ENCODE data around the gene LIMK2. TPM values are rescaled to one million over a fixed set of nuclear protein-coding genes. Genes with fewer than 3 reads are reported as not detected.

The LIMK2 gene
- total RNA-seq, 1 experiment from 2014 or later = 42.8 TPM

GRCh38 chr22:31290494-31291471 lies 78.7 kb downstream of the LIMK2 start (continued):
- peak; percentile 98 for TF ChIP-seq FOXP4 (CRISPR knock-in tag; IDR thresholded peaks at IDR 0.05)
- peak; percentile 89; the same call in 1 of the 2 replicates for TF ChIP-seq AFF4 (CRISPR knock-in tag; IDR thresholded peaks at IDR 0.05; ENCODE audit: borderline replicate concordance)
- TF ChIP-seq ZNF423 (CRISPR knock-in tag; IDR thresholded peaks at IDR 0.05) = no peak
- TF ChIP-seq GRHL2 (CRISPR knock-in tag; IDR thresholded peaks at IDR 0.05; ENCODE audit: insufficient replicate concordance, severe bottlenecking) = no peak
- peak; percentile 98 for TF ChIP-seq ETV6 (CRISPR knock-in tag; IDR thresholded peaks at IDR 0.05)
- peak; percentile 88 for TF ChIP-seq ZBTB43 (CRISPR knock-in tag; IDR thresholded peaks at IDR 0.05)
- TF ChIP-seq ATF1 (CRISPR knock-in tag; IDR thresholded peaks at IDR 0.05) = 0 out of 2 replicates have a peak, but pooled peaks have one; percentile 71
- TF ChIP-seq GABPB1 (CRISPR knock-in tag; IDR thresholded peaks at IDR 0.05) = peak; percentile 80
- TF ChIP-seq USF1 (CRISPR knock-in tag; IDR thresholded peaks at IDR 0.05) = peak; percentile 80
- peak; percentile 65 for TF ChIP-seq USF2 (CRISPR knock-in tag; IDR thresholded peaks at IDR 0.05)
- peak; percentile 80; the same call in 1 of the 2 replicates for TF ChIP-seq KAT7 (CRISPR knock-in tag; IDR thresholded peaks at IDR 0.05; ENCODE audit: borderline replicate concordance)
- peak; percentile 93 for TF ChIP-seq E2F5 (CRISPR knock-in tag; IDR thresholded peaks at IDR 0.05)
- no peak for TF ChIP-seq AR (CRISPR knock-in tag; IDR thresholded peaks at IDR 0.05)
- TF ChIP-seq ESRRA (CRISPR knock-in tag; IDR thresholded peaks at IDR 0.05; ENCODE audit: borderline replicate concordance) = peak; percentile 66; the same call in 1 of the 2 replicates
- TF ChIP-seq NR2C2 (CRISPR knock-in tag; IDR thresholded peaks at IDR 0.05) = peak; percentile 39; the same call in 1 of the 2 replicates
- peak; percentile 93 for TF ChIP-seq ELF4 (CRISPR knock-in tag; IDR thresholded peaks at IDR 0.05; ENCODE audit: low read depth)
- 0 out of 2 replicates have a peak, but pooled peaks have one; percentile 74 for TF ChIP-seq PREB (CRISPR knock-in tag; IDR thresholded peaks at IDR 0.05; ENCODE audit: borderline replicate concordance)
- peak; percentile 92 for TF ChIP-seq ZBTB21 (CRISPR knock-in tag; IDR thresholded peaks at IDR 0.05; ENCODE audit: borderline replicate concordance)
- TF ChIP-seq FOXP1 (CRISPR knock-in tag; IDR thresholded peaks at IDR 0.05; ENCODE audit: borderline replicate concordance) = peak; percentile 99
- TF ChIP-seq ZNF512 (CRISPR knock-in tag; IDR thresholded peaks at IDR 0.05; ENCODE audit: borderline replicate concordance) = no peak
